MM.1S (cell line): ENCODE measurements around the gene TPM2.
"Not testable (repeated sequence)": the region's sequence is repeated elsewhere in the genome, so short reads cannot be mapped to it uniquely, and the experiment has no call there.

Experiments used
- DNase-seq: peaks from one replicate; pipeline ENCODE4 v3.0.0-alpha.2; 2015
- H2AFZ ChIP-seq: fragments of 300-600 bp; sonication (generic); 2 replicates; pipeline ENCODE4 v1.6.0; 2016; ENCODE audit warnings: antibody characterized with exemption, low read length
- H3F3A ChIP-seq: fragments of 300-600 bp; sonication (generic); 2 replicates; pipeline ENCODE4 v1.6.1; 2016; ENCODE audit warnings: mild to moderate bottlenecking, antibody characterized with exemption, low read length, moderate library complexity, mixed read lengths; ENCODE audit not compliant: insufficient read depth
- H3K27ac ChIP-seq: fragments of 300-600 bp; sonication (generic); 2 replicates; pipeline ENCODE4 v1.5.1; 2016; ENCODE audit warnings: mild to moderate bottlenecking, low read length
- H3K27me3 ChIP-seq: fragments of 300-600 bp; sonication (generic); replicated peaks from 2 replicates; pipeline ENCODE4 v1.6.0; 2016; ENCODE audit warnings: low read length; ENCODE audit not compliant: insufficient read depth
- H3K36me3 ChIP-seq: fragments of 300-600 bp; sonication (generic); replicated peaks from 2 replicates; pipeline ENCODE4 v1.6.1; 2016; ENCODE audit warnings: mild to moderate bottlenecking, low read length, mixed read lengths; ENCODE audit not compliant: insufficient read depth
- H3K4me1 ChIP-seq: fragments of 300-600 bp; sonication (generic); 2 replicates; pipeline ENCODE4 v1.6.1; 2016; ENCODE audit warnings: low read length, mixed read lengths
- H3K4me2 ChIP-seq: fragments of 300-600 bp; sonication (generic); 2 replicates; pipeline ENCODE4 v1.6.0; 2016; ENCODE audit warnings: low read depth, low read length
- H3K4me3 ChIP-seq: fragments of 300-600 bp; sonication (generic); 2 replicates; pipeline ENCODE4 v1.5.1; 2016; ENCODE audit warnings: low read length, mixed read lengths
- H3K79me2 ChIP-seq: fragments of 300-600 bp; sonication (generic); 2 replicates; pipeline ENCODE4 v1.6.1; 2016; ENCODE audit warnings: mixed run types, low read length, mixed read lengths
- H3K9ac ChIP-seq: fragments of 300-600 bp; sonication (generic); 2 replicates; pipeline ENCODE4 v1.6.1; 2016; ENCODE audit warnings: low read length, mixed read lengths
- H3K9me2 ChIP-seq: fragments of 300-600 bp; sonication (generic); replicated peaks from 2 replicates; pipeline ENCODE4 v1.6.1; 2016; ENCODE audit warnings: mild to moderate bottlenecking, low read length, mixed read lengths; ENCODE audit not compliant: insufficient read depth
- H3K9me3 ChIP-seq: fragments of 300-600 bp; sonication (generic); replicated peaks from 2 replicates; pipeline ENCODE4 v1.6.1; 2016; ENCODE audit warnings: mild to moderate bottlenecking, low read length, mixed read lengths; ENCODE audit not compliant: insufficient read depth
- H4K20me1 ChIP-seq: fragments of 300-600 bp; sonication (generic); 2 replicates; pipeline ENCODE4 v1.6.1; 2016; ENCODE audit warnings: mild to moderate bottlenecking, low read length, moderate library complexity, mixed read lengths; ENCODE audit not compliant: insufficient read depth
- EZH2 ChIP-seq: fragments of 300-600 bp; sonication (generic); optimal IDR thresholded peaks from 2 replicates; pipeline ENCODE3; 2017; ENCODE audit warnings: low read depth, mild to moderate bottlenecking, antibody characterized with exemption, low read length, mixed read lengths
- EZH2phosphoT487 ChIP-seq: fragments of 300-600 bp; sonication (generic); IDR thresholded peaks from 2 replicates; pipeline ENCODE4 v1.6.1; 2018; ENCODE audit warnings: antibody characterized with exemption, low read length
- TF ChIP-seq, protein P1 (sequence below): fragments of 300-600 bp; sonication (generic); IDR thresholded peaks from 2 replicates; pipeline ENCODE4 v1.5.1; 2016; ENCODE audit warnings: antibody characterized with exemption, low read length, mixed read lengths

Gene TPM2

GRCh38 chr9:35639631-35640030 is 50.1 kb downstream of the TPM2 start:
- Histone ChIP-seq H2AFZ (peak overlapping the region; percentile 46; the same call in 1 of the 2 replicates), H3K4me3 (no peak overlapping the region), H3K9me2 (no peaks in the 10 kb centered on the region), H4K20me1 (no peaks in the 10 kb centered on the region), H3K27ac (no peak overlapping the region), H3F3A (no peaks in the 10 kb centered on the region), H3K9me3 (no peaks in the 10 kb centered on the region), H3K27me3 (no peaks in the 10 kb centered on the region), H3K4me1 (peaks cover 10% of the 10 kb centered on the region), H3K36me3 (no peaks in the 10 kb centered on the region), H3K9ac (no peak overlapping the region), H3K4me2 (peak overlapping the region; percentile 9; the same call in 1 of the 2 replicates), H3K79me2 (no peaks in the 10 kb centered on the region)
- TF ChIP-seq EZH2phosphoT487 (no peak), EZH2 (no peak)
- TF ChIP-seq, protein P1, sequence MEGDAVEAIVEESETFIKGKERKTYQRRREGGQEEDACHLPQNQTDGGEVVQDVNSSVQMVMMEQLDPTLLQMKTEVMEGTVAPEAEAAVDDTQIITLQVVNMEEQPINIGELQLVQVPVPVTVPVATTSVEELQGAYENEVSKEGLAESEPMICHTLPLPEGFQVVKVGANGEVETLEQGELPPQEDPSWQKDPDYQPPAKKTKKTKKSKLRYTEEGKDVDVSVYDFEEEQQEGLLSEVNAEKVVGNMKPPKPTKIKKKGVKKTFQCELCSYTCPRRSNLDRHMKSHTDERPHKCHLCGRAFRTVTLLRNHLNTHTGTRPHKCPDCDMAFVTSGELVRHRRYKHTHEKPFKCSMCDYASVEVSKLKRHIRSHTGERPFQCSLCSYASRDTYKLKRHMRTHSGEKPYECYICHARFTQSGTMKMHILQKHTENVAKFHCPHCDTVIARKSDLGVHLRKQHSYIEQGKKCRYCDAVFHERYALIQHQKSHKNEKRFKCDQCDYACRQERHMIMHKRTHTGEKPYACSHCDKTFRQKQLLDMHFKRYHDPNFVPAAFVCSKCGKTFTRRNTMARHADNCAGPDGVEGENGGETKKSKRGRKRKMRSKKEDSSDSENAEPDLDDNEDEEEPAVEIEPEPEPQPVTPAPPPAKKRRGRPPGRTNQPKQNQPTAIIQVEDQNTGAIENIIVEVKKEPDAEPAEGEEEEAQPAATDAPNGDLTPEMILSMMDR = no peak
- no peak for DNase-seq

- H4K20me1 ChIP-seq, H3K9me3 ChIP-seq, H3K79me2 ChIP-seq, H3K27ac ChIP-seq, H3K4me3 ChIP-seq, DNase-seq, H3F3A ChIP-seq, H3K9me2 ChIP-seq, H3K27me3 ChIP-seq, H3K4me1 ChIP-seq, H3K36me3 ChIP-seq, H3K9ac ChIP-seq: not testable (repeated sequence)
- Histone ChIP-seq H3K4me2 (0 out of 2 replicates have a peak overlapping the region, but pooled peaks have one; percentile 9), H2AFZ (peak overlapping the region; percentile 46; the same call in 1 of the 2 replicates)
Measured at GRCh38 chr9:35639225-35639624, 50.5 kb downstream of the TPM2 start.

GRCh38 chr9:35638751-35639150 is 51.0 kb downstream of the TPM2 start:
- H3K36me3 ChIP-seq, H3K4me3 ChIP-seq, H3K9me2 ChIP-seq, H3K4me2 ChIP-seq, H4K20me1 ChIP-seq, H3K79me2 ChIP-seq, H3F3A ChIP-seq, H3K27ac ChIP-seq, H3K9ac ChIP-seq, H3K9me3 ChIP-seq, H2AFZ ChIP-seq, DNase-seq, H3K27me3 ChIP-seq, H3K4me1 ChIP-seq: not testable (repeated sequence)

GRCh38 chr9:35637427-35637955 is 52.2 kb downstream of the TPM2 start:
- not testable (repeated sequence) for H3K79me2 ChIP-seq, H3K36me3 ChIP-seq, H3K4me3 ChIP-seq, H4K20me1 ChIP-seq, DNase-seq, H3K9me2 ChIP-seq, H3K9ac ChIP-seq, H3F3A ChIP-seq, H3K27ac ChIP-seq, H3K27me3 ChIP-seq, H2AFZ ChIP-seq, H3K4me2 ChIP-seq, H3K4me1 ChIP-seq, H3K9me3 ChIP-seq

DNA sequence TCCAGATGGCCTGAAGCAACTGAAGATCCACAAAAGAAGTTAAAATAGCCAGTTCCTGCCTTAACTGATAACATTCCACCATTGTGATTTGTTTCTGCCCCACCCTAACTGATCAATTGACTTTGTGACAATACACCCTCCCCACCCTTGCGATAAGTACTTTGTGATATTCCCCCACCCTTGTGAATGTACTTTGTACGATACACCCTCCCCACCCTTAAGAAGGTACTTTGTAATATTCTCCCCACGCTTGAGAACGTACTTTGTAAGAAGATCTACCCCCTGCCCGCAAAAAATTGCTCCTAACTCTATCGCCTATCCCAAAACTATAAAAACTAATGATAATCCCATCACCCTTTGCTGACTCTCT is 52.9 kb downstream of the TPM2 start:
- not testable (repeated sequence) for H3K9me2 ChIP-seq, H3K9me3 ChIP-seq, H3K27ac ChIP-seq, H3K27me3 ChIP-seq, H3K36me3 ChIP-seq, DNase-seq, H3K4me1 ChIP-seq, H3K4me2 ChIP-seq, H2AFZ ChIP-seq, H4K20me1 ChIP-seq, H3K4me3 ChIP-seq, H3K79me2 ChIP-seq, H3F3A ChIP-seq, H3K9ac ChIP-seq
